Progenitor cell of endocrine pancreas (in vitro differentiated cells): Measurements from ENCODE around the gene TH. TPM values are rescaled to one million over a fixed set of nuclear protein-coding genes. Genes with fewer than 3 reads are reported as not detected.

ENCODE experiments used
- DNase-seq: peaks from one replicate; pipeline ENCODE4 v3.0.0; 2021; ENCODE audit warnings: low spot score; ENCODE audit not compliant: unreplicated experiment
- H3K27ac Mint-ChIP-seq: 2 replicates; pipeline ENCODE4 v1.8.0; 2021; ENCODE audit warnings: mild to moderate bottlenecking, moderate library complexity, mixed read lengths
- H3K27me3 Mint-ChIP-seq: 2 replicates; pipeline ENCODE4 v1.8.0; 2021; ENCODE audit warnings: mixed read lengths
- H3K36me3 Mint-ChIP-seq: 2 replicates; pipeline ENCODE4 v1.8.0; 2022; ENCODE audit warnings: mixed read lengths; ENCODE audit not compliant: insufficient read depth
- H3K4me1 Mint-ChIP-seq: 2 replicates; pipeline ENCODE4 v1.8.0; 2021; ENCODE audit warnings: low read depth, mixed read lengths
- H3K4me3 Mint-ChIP-seq: 2 replicates; pipeline ENCODE4 v1.8.0; 2021; ENCODE audit warnings: low read depth, mild to moderate bottlenecking, moderate library complexity, mixed read lengths
- H3K9me3 Mint-ChIP-seq: 2 replicates; pipeline ENCODE4 v1.8.0; 2021; ENCODE audit warnings: low read depth, mixed read lengths
- microRNA-seq: library from miRNA; unstranded; fragments of <30 nt; microRNA quantifications from one replicate; pipeline ENCODE4 v1.1.0, GENCODE V29; 2020; ENCODE audit warnings: borderline number of aligned reads; ENCODE audit not compliant: unreplicated experiment
- total RNA-seq: library from RNA; stranded (reverse); gene quantifications from 2 replicates; pipeline ENCODE4 v1.2.1, GENCODE V29; 2021
- TF ChIP-seq, protein P1 (sequence below): fragments of 200-600 bp; sonication (generic); IDR thresholded peaks from one replicate; pipeline ENCODE4 v1.5.0; 2021; ENCODE audit warnings: antibody characterized with exemption, mild to moderate bottlenecking; ENCODE audit not compliant: unreplicated experiment

Gene TH
- total RNA-seq, 1 donor from 2014 or later = 0.53 TPM

DNA sequence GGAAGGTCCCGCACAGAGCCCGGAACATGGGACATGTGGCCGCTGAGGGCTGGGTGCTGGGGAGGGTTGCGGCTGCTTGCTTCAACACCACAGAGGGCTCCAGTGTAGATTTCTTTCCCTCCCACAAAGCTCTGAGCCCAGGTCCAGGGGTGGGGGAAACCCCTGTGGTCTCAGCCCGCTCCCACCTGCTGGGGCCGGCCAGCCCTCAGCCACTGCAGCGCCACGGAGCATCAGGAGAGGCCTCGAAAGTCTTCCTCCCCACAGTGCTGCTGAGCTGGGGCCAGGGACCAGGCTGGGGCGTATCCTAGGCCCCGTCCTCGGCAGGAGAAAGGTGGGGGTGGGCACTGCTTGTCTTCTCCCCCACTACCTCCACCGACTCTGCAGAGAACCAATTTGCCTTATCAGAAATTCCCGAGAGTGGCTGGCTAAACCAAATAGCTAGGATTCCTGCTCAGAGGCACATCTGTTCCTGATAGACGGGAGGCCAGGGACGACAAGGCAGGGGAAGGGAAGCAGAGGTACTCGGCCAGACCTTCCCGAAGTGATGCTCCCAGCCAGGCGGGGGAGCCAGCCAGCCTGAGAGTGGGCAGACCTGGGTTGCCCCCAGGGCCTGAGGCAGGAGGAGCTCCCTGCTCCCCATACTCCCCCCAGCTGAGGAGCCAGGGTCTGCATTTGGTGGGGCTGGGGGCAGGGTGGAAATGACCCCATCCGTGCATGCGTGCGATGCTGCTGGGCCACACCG is 51.1 kb downstream of the TH start:
- H3K27me3 Mint-ChIP-seq = peaks cover 11% of the 10 kb centered on the region
- H3K27ac Mint-ChIP-seq = no peak overlapping the region
- TF ChIP-seq, protein P1, sequence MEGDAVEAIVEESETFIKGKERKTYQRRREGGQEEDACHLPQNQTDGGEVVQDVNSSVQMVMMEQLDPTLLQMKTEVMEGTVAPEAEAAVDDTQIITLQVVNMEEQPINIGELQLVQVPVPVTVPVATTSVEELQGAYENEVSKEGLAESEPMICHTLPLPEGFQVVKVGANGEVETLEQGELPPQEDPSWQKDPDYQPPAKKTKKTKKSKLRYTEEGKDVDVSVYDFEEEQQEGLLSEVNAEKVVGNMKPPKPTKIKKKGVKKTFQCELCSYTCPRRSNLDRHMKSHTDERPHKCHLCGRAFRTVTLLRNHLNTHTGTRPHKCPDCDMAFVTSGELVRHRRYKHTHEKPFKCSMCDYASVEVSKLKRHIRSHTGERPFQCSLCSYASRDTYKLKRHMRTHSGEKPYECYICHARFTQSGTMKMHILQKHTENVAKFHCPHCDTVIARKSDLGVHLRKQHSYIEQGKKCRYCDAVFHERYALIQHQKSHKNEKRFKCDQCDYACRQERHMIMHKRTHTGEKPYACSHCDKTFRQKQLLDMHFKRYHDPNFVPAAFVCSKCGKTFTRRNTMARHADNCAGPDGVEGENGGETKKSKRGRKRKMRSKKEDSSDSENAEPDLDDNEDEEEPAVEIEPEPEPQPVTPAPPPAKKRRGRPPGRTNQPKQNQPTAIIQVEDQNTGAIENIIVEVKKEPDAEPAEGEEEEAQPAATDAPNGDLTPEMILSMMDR = no peak
- H3K4me1 Mint-ChIP-seq = peaks cover 18% of the 10 kb centered on the region
- peaks cover 1% of the 10 kb centered on the region for H3K36me3 Mint-ChIP-seq
- peaks cover 18% of the 10 kb centered on the region for H3K9me3 Mint-ChIP-seq
- DNase-seq = no peak
- no peak overlapping the region for H3K4me3 Mint-ChIP-seq

DNA sequence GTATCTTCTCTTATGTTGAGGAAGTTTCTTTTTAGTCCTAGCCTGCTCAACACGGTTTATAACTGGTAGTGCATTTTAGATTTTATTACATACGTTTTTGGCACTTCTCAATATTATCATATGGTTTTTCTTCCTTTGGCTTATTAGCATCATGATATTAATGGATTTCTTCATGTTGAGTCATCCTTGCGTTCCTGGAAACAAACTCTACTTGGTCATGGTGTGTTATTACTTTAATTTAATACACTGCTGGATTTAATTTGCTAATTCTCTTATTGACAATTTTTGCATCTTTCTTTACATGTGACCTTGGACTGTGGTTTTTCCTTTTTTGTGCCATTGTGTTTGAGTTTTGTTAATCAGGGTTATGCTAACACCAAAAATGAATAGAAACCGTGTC is 52.9 kb downstream of the TH start:
- Mint-ChIP-seq H3K4me3 (no peak overlapping the region), H3K27me3 (peaks cover 11% of the 10 kb centered on the region), H3K36me3 (peaks cover 1% of the 10 kb centered on the region), H3K27ac (no peak overlapping the region), H3K4me1 (peaks cover 18% of the 10 kb centered on the region), H3K9me3 (peaks cover 18% of the 10 kb centered on the region)
- DNase-seq = no peak
- TF ChIP-seq, protein P1 = no peak

DNA sequence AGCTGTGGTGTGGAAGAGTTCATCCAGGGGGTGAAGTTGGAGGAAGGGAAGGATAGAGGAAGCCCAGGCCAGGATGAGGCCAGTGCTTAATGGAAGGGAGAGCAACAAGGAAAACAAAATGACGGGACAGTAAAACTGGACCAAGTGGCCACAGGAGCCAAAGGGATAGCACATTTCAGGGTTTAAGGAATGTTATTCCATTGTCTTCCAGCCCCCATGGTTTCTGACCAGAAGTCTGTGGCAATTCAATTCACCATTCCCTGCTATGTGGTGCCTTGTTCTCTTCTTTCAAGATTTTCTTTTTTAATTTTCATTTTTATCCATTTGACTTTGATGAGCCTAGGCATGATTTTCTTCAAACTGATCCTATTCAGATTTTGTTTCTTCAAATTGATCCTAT is 54.9 kb downstream of the TH start:
- peaks cover 1% of the 10 kb centered on the region for H3K36me3 Mint-ChIP-seq
- H3K27me3 Mint-ChIP-seq = peaks cover 11% of the 10 kb centered on the region
- H3K27ac Mint-ChIP-seq = no peak overlapping the region
- TF ChIP-seq, protein P1 = no peak
- peaks cover 18% of the 10 kb centered on the region for H3K9me3 Mint-ChIP-seq
- no peak for DNase-seq
- H3K4me3 Mint-ChIP-seq = no peak overlapping the region
- peaks cover 11% of the 10 kb centered on the region for H3K4me1 Mint-ChIP-seq

DNA sequence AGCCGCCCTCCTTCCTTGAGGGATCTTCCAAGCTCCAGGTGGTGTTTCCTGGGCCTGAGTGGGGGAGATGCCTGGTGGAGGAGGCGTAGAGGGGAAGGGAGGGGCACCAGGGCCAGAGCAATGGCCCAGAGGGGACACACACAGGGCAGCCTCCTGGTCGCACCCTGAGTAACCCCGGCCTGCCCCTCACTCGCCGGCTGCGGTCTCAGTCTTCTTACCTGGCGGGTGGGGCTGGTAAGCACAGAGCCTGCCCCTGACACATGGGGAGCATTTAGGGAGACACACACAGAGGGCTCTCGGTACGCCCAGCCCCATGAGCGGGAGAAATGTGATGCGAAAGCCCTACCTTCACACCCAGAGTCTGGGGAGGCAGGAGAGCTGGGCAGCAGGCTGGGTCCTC is 56.3 kb downstream of the TH start:
- no peak overlapping the region for H3K4me3 Mint-ChIP-seq
- H3K9me3 Mint-ChIP-seq = peaks cover 18% of the 10 kb centered on the region
- H3K27ac Mint-ChIP-seq = no peak overlapping the region
- peaks cover 11% of the 10 kb centered on the region for H3K27me3 Mint-ChIP-seq
- TF ChIP-seq, protein P1 = no peak
- peaks cover 1% of the 10 kb centered on the region for H3K36me3 Mint-ChIP-seq
- H3K4me1 Mint-ChIP-seq = peaks cover 4% of the 10 kb centered on the region
- no peak for DNase-seq

DNA sequence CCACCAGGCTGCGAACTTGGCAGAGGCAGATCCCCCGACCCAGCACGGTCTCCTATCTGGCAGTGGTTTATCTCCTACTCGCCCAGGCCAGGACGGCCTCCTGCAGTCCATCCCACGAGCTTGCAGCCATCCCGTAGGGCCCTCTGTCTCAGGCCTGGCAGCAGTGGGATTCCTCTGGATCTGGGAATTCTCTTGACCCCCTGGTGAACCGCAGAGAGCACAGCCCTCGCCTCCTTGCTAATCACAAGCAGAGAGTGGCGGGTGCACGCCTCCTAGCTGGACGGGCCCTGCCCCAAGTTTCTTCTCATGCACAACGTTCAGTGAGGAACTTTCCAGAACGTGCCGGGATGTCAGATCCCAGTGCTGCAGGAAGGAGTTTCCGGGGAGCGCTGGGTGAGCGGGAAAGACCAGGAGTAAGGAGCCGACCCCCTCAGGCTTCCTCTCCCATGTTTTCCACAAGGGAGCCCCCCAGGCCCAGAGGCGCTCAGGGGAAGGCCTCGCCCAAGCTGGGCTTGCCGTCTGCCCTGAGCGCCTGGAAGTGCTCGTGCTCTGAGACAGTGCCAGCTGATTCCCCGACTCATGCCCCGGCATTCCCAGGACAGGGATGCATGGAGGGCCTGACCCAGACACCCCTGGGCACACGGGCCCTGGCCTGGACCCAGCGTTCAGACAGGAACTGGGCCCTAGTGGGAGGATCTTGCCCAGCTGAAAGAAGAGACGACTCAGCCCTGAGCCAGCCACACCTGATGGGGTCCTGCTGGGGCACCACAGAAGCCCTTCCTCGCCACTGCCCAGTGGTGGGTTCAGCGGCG is 57.0 kb downstream of the TH start:
- Mint-ChIP-seq H3K9me3 (peaks cover 18% of the 10 kb centered on the region), H3K4me1 (peaks cover under 1% of the 10 kb centered on the region), H3K36me3 (peaks cover 1% of the 10 kb centered on the region), H3K4me3 (no peak overlapping the region), H3K27ac (no peak overlapping the region), H3K27me3 (peaks cover 6% of the 10 kb centered on the region)
- TF ChIP-seq, protein P1 = no peak
- DNase-seq = no peak

Small RNAs within 50 kb of the gene (microRNA-seq; reads per million reads assigned to microRNA genes)
- gene MIR4686 = not detected
- gene MIR483 = 7,457 reads per million, percentile 91 among the genes with 10 or more reads in this experiment

Other genes with a start within 250 kb of the TH start
- 38.1 and 47.2 TPM in 2 replicates for gene MRPL23, start 224.5 kb downstream of the TH start, total RNA-seq
- 17,961 and 19,743 TPM in 2 replicates for gene H19, start 174.0 kb downstream of the TH start, total RNA-seq
- 4,678 and 5,100 TPM in 2 replicates for gene IGF2, start 32.4 kb downstream of the TH start, total RNA-seq
- gene INS, start 10.6 kb downstream of the TH start, total RNA-seq = 68.7 and 75.2 TPM in 2 replicates
- 1.6 and 2.4 TPM in 2 replicates for gene ASCL2, start 98.8 kb upstream of the TH start, total RNA-seq
- 0.69 and 0.87 TPM in 2 replicates for gene C11orf21, start 130.1 kb upstream of the TH start, total RNA-seq
- 3.4 and 4.5 TPM in 2 replicates for gene TSPAN32, start 130.2 kb upstream of the TH start, total RNA-seq
- gene CD81, start 205.5 kb upstream of the TH start, total RNA-seq = 166 and 171 TPM in 2 replicates
- 50.2 and 54.5 TPM in 2 replicates for gene TSSC4, start 228.9 kb upstream of the TH start, total RNA-seq